ENCODE results near the gene TTLL7.

Gene TTLL7

DNA sequence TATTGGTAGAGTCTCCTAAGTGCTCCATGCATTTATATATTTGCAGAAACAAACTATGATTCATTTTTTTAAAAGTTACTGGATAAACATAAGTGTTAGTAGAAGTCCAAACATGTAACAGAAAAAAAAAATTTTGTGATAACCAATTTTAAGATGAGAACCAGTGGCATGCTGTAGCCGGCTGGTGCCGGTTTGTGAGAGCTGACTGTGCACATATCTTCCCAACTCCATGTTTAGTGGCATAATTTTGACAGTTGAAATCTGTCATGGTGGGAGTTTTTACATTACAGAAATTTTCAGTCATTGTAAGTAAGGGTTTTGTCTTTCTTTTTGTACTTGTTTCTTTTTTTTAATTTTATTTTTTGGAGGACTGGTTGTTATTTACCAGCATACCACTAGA is 141.2 kb downstream of the TTLL7 start:
- Mint-ChIP-seq H3K27me3 (ENCODE audit: low read depth, poor library complexity) (peaks cover 13% of the 10 kb centered on the region), H3K27ac (no peak overlapping the region), H3K9me3 (no peaks in the 10 kb centered on the region), H3K4me3 (no peak overlapping the region), H3K4me1 (peaks cover 5% of the 10 kb centered on the region), H3K36me3 (ENCODE audit: low read depth) (no peaks in the 10 kb centered on the region)
- TF ChIP-seq, protein P1, sequence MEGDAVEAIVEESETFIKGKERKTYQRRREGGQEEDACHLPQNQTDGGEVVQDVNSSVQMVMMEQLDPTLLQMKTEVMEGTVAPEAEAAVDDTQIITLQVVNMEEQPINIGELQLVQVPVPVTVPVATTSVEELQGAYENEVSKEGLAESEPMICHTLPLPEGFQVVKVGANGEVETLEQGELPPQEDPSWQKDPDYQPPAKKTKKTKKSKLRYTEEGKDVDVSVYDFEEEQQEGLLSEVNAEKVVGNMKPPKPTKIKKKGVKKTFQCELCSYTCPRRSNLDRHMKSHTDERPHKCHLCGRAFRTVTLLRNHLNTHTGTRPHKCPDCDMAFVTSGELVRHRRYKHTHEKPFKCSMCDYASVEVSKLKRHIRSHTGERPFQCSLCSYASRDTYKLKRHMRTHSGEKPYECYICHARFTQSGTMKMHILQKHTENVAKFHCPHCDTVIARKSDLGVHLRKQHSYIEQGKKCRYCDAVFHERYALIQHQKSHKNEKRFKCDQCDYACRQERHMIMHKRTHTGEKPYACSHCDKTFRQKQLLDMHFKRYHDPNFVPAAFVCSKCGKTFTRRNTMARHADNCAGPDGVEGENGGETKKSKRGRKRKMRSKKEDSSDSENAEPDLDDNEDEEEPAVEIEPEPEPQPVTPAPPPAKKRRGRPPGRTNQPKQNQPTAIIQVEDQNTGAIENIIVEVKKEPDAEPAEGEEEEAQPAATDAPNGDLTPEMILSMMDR (IDR thresholded peaks at IDR 0.05): no peak
- no peak for DNase-seq

DNA sequence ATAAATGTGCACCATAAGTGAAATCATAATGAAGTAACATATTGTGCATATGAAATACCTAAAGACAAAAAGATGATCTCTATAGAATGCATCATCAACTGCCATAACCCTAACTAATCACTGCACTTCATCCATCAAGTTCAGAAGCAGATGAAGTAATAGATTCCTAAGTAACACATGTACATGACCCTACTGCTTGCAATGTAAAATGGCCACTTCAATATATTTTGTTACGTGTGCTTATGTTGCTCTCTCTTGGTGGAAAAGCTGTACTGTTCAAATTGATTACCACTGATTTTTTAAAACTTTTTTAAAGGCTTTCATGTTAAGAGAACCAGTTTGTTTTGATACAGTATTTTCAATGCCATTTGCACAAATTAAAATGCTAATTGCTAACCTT is 141.8 kb downstream of the TTLL7 start:
- Mint-ChIP-seq H3K4me3 (no peak overlapping the region), H3K9me3 (no peaks in the 10 kb centered on the region)
- TF ChIP-seq, protein P1 (IDR thresholded peaks at IDR 0.05): peak; percentile 33

DNA sequence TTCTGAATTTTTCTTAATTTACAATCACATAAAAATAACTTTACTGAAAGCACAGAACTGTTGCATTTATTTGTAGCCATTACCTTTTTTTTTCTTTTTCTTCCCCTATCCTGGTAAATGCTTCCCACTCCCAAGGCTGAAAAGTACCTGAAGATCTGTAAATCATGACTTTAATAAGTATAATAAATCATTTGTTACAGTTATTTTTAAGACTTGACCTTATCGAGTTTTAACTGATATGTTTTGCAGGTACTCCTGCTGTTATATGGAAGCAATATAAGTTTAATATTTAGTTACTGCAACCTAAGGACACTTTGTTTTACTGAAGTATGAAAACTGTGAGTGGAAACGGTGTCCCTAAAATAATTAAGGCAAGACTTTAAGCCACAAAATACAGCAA is 142.6 kb downstream of the TTLL7 start:
- H3K36me3 Mint-ChIP-seq (ENCODE audit: low read depth): no peaks in the 10 kb centered on the region
- no peak for DNase-seq
- H3K27me3 Mint-ChIP-seq (ENCODE audit: low read depth, poor library complexity): peaks cover 5% of the 10 kb centered on the region
- no peak overlapping the region for H3K4me3 Mint-ChIP-seq
- H3K9me3 Mint-ChIP-seq: no peaks in the 10 kb centered on the region
- TF ChIP-seq, protein P1 (IDR thresholded peaks at IDR 0.05): no peak
- H3K27ac Mint-ChIP-seq: no peak overlapping the region
- H3K4me1 Mint-ChIP-seq: peaks cover 5% of the 10 kb centered on the region

More for the DNA sequence above, 141.8 kb downstream of the TTLL7 start:
- H3K27ac Mint-ChIP-seq: no peak overlapping the region
- peaks cover 10% of the 10 kb centered on the region for H3K27me3 Mint-ChIP-seq (ENCODE audit: low read depth, poor library complexity)
- peaks cover 5% of the 10 kb centered on the region for H3K4me1 Mint-ChIP-seq
- no peak for DNase-seq
- H3K36me3 Mint-ChIP-seq (ENCODE audit: low read depth): no peaks in the 10 kb centered on the region

GRCh38 chr1:83854456-83854855 is 144.5 kb downstream of the TTLL7 start:
- peaks cover 4% of the 10 kb centered on the region for H3K27me3 Mint-ChIP-seq (ENCODE audit: low read depth, poor library complexity)
- H3K9me3 Mint-ChIP-seq: no peaks in the 10 kb centered on the region
- no peak overlapping the region for H3K4me3 Mint-ChIP-seq
- DNase-seq: no peak
- no peaks in the 10 kb centered on the region for H3K4me1 Mint-ChIP-seq
- H3K27ac Mint-ChIP-seq: no peak overlapping the region
- TF ChIP-seq, protein P1 (IDR thresholded peaks at IDR 0.05): no peak
- no peaks in the 10 kb centered on the region for H3K36me3 Mint-ChIP-seq (ENCODE audit: low read depth)

DNA sequence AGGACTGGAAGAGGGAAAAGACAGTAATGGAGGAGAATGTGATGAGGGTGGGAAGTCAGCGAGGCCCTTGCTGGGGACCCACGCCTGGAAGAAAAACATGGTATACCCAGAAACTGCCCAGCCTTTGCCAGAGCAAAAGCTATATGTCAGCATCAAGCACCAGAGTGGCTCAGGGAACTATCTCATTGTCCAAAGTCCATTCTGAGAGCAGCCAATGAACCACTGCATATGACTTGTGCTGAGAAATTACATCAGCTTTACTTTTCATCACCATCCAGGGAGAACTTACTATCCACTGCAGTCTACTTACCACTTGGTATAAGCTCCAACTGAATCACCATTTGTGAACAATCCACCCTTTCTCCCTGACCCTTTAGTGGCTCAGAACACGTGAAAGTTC is 148.1 kb downstream of the TTLL7 start:
- Mint-ChIP-seq H3K4me1 (no peaks in the 10 kb centered on the region), H3K9me3 (no peaks in the 10 kb centered on the region), H3K27ac (no peak overlapping the region), H3K36me3 (ENCODE audit: low read depth) (no peaks in the 10 kb centered on the region), H3K4me3 (no peak overlapping the region), H3K27me3 (ENCODE audit: low read depth, poor library complexity) (peaks cover 7% of the 10 kb centered on the region)
- TF ChIP-seq, protein P1 (IDR thresholded peaks at IDR 0.05): no peak
- DNase-seq: no peak

DNA sequence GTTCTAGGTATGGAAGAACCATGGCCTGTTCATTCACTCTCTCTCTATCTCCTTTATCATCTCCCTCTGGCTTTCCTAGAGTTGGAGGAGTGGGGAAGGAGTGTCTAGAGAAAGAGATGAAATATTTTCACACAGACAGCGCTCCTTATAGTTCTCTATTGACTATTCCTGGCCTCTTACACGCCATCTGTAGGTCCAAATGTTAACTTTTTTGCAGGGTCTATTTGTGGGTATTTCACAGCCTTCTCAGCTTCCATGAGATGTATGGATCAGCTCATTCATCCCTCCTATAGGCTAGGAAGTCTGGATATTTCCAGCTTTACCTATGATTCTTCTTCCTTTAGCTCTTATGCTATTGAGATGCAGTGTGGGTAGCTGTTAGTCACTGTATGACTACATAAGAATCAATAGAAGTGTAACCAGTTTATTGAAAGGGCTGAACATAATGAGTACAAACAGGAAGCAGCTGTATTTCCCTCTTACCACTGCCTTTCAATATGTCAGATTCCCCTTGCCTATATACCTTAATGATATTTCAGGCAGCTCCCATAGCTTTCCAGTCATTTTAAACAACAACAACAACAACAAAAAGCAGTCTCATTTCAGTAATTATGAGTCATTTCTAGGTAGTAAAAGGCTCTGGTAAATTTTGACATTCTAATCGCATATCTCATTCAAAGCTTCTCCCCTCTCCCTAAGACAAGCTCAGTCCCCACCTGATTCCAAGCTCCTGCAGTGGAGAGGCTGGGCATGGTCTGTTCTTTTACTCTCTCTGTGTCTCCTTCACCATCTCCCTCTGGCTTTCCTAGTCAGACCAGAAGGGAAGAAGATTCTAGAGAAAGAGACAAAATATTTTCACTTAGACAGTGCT is 149.5 kb downstream of the TTLL7 start:
- Mint-ChIP-seq H3K36me3 (ENCODE audit: low read depth) (no peaks in the 10 kb centered on the region), H3K9me3 (no peaks in the 10 kb centered on the region), H3K4me1 (no peaks in the 10 kb centered on the region), H3K27ac (no peak overlapping the region), H3K27me3 (ENCODE audit: low read depth, poor library complexity) (peaks cover 8% of the 10 kb centered on the region), H3K4me3 (no peak overlapping the region)
- TF ChIP-seq, protein P1 (IDR thresholded peaks at IDR 0.05): no peak
- DNase-seq: no peak

All from nephron progenitor cell (in vitro differentiated cells).